HG03196 (cell line): ENCODE measurements around the gene ZNF277.

Source experiments
- ATAC-seq: cut with Tn5 transposase; IDR thresholded peaks from one replicate; pipeline ENCODE4 v1.9.1; 2021; ENCODE audit not compliant: unreplicated experiment

ZNF277 gene

GRCh38 chr7:112206238-112206990 lies at the start of gene ZNF277, which contains the start of gene DOCK4:
Gene ZNF277 (plus strand): TSS chr7:112206695. CDS start chr7:112206717, 22 bp downstream.
Gene DOCK4 (minus strand): TSS chr7:112206399. CDS start chr7:112206138, 261 bp downstream.
- peak; percentile 96 for ATAC-seq

GRCh38 chr7:112157072-112157471 lies 49.4 kb upstream of the ZNF277 start:
- ATAC-seq: no peak

- no peak for ATAC-seq
Observed at GRCh38 chr7:112159351-112159750, 47.1 kb upstream of the ZNF277 start.

GRCh38 chr7:112160130-112160770 lies 46.2 kb upstream of the ZNF277 start:
- no peak for ATAC-seq

GRCh38 chr7:112160771-112161150 lies 45.7 kb upstream of the ZNF277 start:
- no peak for ATAC-seq

GRCh38 chr7:112161253-112162141 lies 45.0 kb upstream of the ZNF277 start:
- ATAC-seq: no peak

GRCh38 chr7:112162142-112162766 lies 44.2 kb upstream of the ZNF277 start:
- no peak for ATAC-seq

- no peak for ATAC-seq
Observed at GRCh38 chr7:112162784-112163506, 43.5 kb upstream of the ZNF277 start.

- no peak for ATAC-seq
Observed at GRCh38 chr7:112167147-112167546, 39.3 kb upstream of the ZNF277 start.

- no peak for ATAC-seq
Observed at GRCh38 chr7:112168915-112169314, 37.6 kb upstream of the ZNF277 start.

GRCh38 chr7:112171673-112172072 lies 34.8 kb upstream of the ZNF277 start:
- no peak for ATAC-seq

- no peak for ATAC-seq
Observed at GRCh38 chr7:112172870-112173567, 33.5 kb upstream of the ZNF277 start.

GRCh38 chr7:112173568-112173905 lies 33.0 kb upstream of the ZNF277 start:
- ATAC-seq: no peak

- ATAC-seq: no peak
Observed at GRCh38 chr7:112174192-112174591, 32.3 kb upstream of the ZNF277 start.

- no peak for ATAC-seq
Observed at GRCh38 chr7:112176241-112176640, 30.3 kb upstream of the ZNF277 start.

- no peak for ATAC-seq
Observed at GRCh38 chr7:112176693-112177415, 29.6 kb upstream of the ZNF277 start.

- no peak for ATAC-seq
Observed at GRCh38 chr7:112180223-112180622, 26.3 kb upstream of the ZNF277 start.

GRCh38 chr7:112182749-112183148 lies 23.7 kb upstream of the ZNF277 start:
- no peak for ATAC-seq

GRCh38 chr7:112183266-112183665 lies 23.2 kb upstream of the ZNF277 start:
- no peak for ATAC-seq
